ENCODE results near the gene EEIG2. TPM values are rescaled to one million over a fixed set of nuclear protein-coding genes. Genes with fewer than 3 reads are reported as not detected.

EEIG2 gene
- total RNA-seq, 2 experiments from 2014 or later, result 5.0 to 7.6 TPM

DNA sequence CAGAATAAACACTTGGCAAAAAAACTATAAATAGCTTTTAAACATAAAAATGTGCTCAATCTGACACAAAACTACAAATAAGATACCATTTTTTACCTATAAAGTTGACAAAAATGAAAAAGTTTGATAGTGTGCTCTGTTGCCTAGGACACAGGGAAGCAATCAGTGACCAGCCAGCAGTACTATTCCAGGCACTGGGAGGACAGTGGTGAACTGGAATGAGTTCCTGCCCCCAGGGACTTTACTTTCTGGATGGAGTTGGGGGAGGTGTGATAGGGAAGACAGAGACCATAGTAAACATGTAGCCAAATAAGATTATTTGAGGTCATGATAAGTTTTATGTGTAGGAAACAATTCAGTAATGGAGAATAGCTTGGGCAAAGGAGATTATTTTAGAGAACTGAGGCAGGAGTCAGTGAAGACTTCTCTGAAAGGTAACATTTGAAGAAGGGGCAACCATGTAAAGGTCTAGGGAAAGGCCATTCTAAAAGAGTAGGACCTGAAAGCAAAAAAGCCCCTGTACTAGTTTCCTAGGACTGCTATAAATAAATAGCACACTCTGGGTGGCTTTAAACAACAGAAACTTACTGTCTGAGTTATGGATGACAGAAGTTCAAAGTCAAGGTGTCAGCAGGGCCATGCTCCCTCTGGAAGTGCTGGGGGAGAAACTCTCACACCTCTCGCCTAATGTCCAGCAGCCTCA lies 42.0 kb downstream of the EEIG2 start:
- POLR2A ChIA-PET, result no interaction called here
- no peaks in the 10 kb centered on the region for H3K4me1 Mint-ChIP-seq
- ATAC-seq, result no peak
- H3K9me3 Mint-ChIP-seq (ENCODE audit: low read depth), result no peaks in the 10 kb centered on the region
- CTCF ChIA-PET, result no interaction called here
- intact Hi-C loops (cut with DNase I, micrococcal nuclease), result no loop called here
- no peak for DNase-seq
- no peak overlapping the region for H3K4me3 Mint-ChIP-seq
- H3K27me3 Mint-ChIP-seq, result no peaks in the 10 kb centered on the region
- H3K27ac Mint-ChIP-seq, result no peak overlapping the region
- H3K36me3 Mint-ChIP-seq (ENCODE audit: low read depth), result peaks cover 2% of the 10 kb centered on the region

DNA sequence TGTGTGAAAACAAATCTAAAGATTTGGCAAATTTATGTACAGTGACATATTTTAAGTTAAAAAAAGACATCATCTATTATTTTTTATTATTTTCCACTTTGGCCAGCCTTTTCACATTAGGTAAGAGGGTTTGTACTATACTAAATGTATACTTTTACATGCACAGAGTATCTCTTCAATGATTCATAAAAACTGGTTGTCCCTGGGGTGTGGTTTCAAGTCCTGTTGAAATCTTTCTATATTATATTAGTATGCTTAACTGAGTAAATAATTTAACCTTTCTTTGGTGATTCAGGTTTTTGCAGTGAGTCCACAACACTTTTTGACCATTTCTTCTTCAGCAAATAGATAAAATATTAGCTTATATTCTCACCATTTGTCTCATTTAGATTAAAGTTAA lies 45.7 kb downstream of the EEIG2 start:
- CTCF ChIA-PET, result no interaction called here
- Mint-ChIP-seq H3K36me3 (ENCODE audit: low read depth) (peaks cover 7% of the 10 kb centered on the region), H3K4me3 (no peak overlapping the region), H3K27me3 (no peaks in the 10 kb centered on the region), H3K9me3 (ENCODE audit: low read depth) (no peaks in the 10 kb centered on the region), H3K27ac (no peak overlapping the region), H3K4me1 (no peaks in the 10 kb centered on the region)
- intact Hi-C loops (cut with DNase I, micrococcal nuclease), result no loop called here
- ATAC-seq, result no peak
- DNase-seq, result no peak
- POLR2A ChIA-PET, result no interaction called here

GRCh38 chr1:108606478-108606877 lies 46.6 kb downstream of the EEIG2 start:
- CTCF ChIA-PET, result interaction anchor here (0.8 kb wide), 1 partner anchor 37 kb away, joined by 3 read pairs; no protein-coding TSS in a partner anchor
- Mint-ChIP-seq H3K4me3 (no peak overlapping the region), H3K4me1 (no peaks in the 10 kb centered on the region), H3K36me3 (ENCODE audit: low read depth) (peaks cover 7% of the 10 kb centered on the region), H3K27ac (no peak overlapping the region), H3K9me3 (ENCODE audit: low read depth) (no peaks in the 10 kb centered on the region), H3K27me3 (no peaks in the 10 kb centered on the region)
- POLR2A ChIA-PET, result no interaction called here
- DNase-seq (no peak), ATAC-seq (no peak)
- intact Hi-C loops (cut with DNase I, micrococcal nuclease), result no loop called here

- no peak overlapping the region for H3K27ac Mint-ChIP-seq
- DNase-seq (no peak), ATAC-seq (no peak)
- ChIA-PET POLR2A (no interaction called here), CTCF (interaction anchor here (0.7 kb wide), 1 partner anchor 14 kb away, joined by 3 read pairs; no protein-coding TSS in a partner anchor)
- peaks cover 5% of the 10 kb centered on the region for H3K36me3 Mint-ChIP-seq (ENCODE audit: low read depth)
- intact Hi-C loops (cut with DNase I, micrococcal nuclease), result no loop called here
- no peaks in the 10 kb centered on the region for H3K9me3 Mint-ChIP-seq (ENCODE audit: low read depth)
- H3K4me1 Mint-ChIP-seq, result no peaks in the 10 kb centered on the region
- H3K4me3 Mint-ChIP-seq, result no peak overlapping the region
- H3K27me3 Mint-ChIP-seq, result no peaks in the 10 kb centered on the region
These were observed 49.7 kb downstream of the EEIG2 start for GRCh38 chr1:108609483-108610049.

Other genes with a start within 250 kb of the EEIG2 start
- gene NBPF6, start 109.8 kb upstream of the EEIG2 start, total RNA-seq, result not detected
- gene HENMT1, start 101.0 kb downstream of the EEIG2 start, total RNA-seq, result 10 to 100 TPM; 14.6 to 20.6 TPM
- gene PRPF38B, start 132.2 kb downstream of the EEIG2 start, total RNA-seq, result 10 to 100 TPM; 57.9 to 61.1 TPM
- gene FNDC7, start 152.8 kb downstream of the EEIG2 start, total RNA-seq, result under 1 TPM in 1 of 2 experiments, not detected in 1; 0.12 TPM
- 10 to 100 TPM; 38.9 to 39.3 TPM for gene STXBP3, start 186.6 kb downstream of the EEIG2 start, total RNA-seq

All from activated CD4-positive, alpha-beta T cell treated with anti-CD3 and anti-CD28 coated beads for 36 hours (primary cell).